Measurements from ENCODE around the gene IL3.
A peak's percentile ranks its signal among the peaks of the same experiment; 100 is the strongest.

Gene IL3

DNA sequence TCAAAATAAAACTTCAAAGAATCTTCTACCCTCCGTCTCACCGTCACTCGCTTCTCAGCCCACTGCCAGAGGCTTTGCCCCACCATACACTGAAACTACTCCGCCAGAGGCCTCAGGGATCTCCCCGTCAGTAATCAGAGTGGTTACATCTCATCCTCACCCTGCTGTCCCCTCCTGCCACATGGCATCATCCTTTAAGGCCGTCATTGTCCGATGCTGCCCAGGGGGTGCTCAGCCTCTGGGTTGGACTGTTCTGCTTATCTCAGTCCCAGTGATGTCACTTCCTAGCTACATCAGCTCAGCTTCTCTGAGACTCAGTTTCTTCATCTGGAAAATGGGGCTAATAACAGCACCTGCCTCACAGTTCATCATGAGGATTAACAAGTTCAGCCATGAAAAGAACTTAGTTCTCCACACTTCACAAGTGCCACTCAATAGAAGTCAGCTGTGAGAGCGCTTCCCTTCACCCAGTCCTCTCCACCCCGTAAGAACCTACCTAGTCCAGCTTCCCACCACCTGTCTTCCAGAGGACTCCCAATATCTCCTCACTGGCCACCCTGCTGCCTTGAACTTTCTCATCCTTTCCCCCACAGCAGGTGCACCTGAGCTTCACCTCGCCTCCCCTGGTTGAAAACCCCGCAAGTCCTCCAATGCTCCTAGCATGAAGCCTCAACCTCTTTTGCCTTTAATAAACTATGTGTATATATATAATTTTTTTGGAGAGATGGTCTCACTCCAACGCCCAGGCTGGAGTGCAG is 2.8 kb upstream of the IL3 start:
- no peak for DNase-seq

DNA sequence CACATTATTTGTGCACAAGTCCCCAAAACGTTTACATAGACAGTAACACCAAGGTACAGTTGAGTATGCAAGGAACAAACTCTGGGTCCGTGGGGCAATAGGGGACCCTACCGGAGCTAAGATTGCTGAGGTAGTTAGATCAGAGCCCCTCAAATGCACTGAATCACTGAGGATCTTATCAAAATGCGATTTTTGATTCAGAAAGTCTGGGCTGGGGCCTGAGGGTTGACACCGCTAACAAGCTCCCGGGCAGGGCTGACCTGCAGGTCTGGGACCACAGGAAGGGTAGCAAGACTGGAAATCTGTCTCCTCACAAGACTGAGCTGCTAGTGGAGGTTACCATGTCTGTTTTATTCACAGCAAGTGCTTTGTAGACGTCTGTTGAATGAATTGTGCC is 1.8 kb upstream of the IL3 start:
- no peak for DNase-seq

DNA sequence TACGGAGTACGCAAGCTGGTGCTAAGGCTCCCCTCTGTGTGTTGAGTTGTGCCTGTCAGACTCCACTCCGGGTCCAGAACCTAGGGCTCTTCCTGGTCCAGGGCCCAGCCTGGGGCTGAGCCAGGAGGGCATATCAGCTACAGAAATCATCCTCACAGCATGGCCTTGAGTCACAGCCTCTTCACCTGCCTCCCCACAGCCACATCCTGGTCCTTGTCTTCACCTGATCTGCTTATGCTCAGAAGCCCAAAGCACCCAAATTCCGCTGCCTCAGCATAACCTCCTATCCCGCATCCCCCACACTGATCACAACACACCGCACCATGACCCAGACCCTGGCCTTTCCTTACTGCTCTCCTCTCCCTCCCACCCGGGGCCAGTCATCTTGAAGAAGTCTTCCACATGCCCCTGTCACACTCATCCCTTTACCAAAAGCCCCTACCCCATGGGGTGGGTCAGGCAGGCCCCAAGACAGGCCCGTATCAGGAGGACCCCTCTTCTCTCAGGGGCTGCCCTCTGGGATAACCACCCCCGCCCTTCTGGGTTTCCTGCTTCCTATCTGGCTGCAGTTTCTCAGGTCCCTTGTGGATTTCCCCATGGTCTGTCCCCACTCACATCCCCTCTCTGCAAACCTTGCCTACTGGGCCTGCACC is 1.3 kb upstream of the IL3 start:
- DNase-seq: no peak

DNA sequence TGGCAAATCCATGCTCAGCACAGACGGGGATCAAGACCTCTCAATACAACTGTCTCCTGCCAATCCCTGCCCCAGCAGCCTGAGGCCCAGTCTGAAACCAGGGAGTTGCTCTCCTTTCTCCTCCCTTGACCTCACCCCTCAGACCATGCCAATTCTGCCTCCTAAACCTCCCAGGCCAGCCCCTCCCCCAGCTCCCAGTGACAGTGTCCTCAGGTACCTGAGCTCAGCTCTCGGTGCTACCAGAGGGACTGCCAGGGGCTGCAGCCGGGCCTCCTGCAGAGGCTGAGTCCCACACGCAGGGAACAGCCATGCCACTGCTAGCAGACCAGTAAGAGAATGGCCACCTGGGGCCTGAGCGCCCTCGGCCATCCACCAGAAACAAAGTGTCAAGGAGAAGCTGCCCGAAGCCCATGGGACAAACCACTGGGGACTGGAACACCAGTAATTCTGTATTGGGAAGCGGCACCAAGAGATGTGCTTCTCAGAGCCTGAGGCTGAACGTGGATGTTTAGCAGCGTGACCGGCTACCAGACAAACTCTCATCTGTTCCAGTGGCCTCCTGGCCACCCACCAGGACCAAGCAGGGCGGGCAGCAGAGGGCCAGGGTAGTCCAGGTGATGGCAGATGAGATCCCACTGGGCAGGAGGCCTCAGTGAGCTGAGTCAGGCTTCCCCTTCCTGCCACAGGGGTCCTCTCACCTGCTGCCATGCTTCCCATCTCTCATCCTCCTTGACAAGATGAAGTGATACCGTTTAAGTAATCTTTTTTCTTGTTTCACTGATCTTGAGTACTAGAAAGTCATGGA is 557 bp upstream of the IL3 start:
- no peak for DNase-seq

DNA sequence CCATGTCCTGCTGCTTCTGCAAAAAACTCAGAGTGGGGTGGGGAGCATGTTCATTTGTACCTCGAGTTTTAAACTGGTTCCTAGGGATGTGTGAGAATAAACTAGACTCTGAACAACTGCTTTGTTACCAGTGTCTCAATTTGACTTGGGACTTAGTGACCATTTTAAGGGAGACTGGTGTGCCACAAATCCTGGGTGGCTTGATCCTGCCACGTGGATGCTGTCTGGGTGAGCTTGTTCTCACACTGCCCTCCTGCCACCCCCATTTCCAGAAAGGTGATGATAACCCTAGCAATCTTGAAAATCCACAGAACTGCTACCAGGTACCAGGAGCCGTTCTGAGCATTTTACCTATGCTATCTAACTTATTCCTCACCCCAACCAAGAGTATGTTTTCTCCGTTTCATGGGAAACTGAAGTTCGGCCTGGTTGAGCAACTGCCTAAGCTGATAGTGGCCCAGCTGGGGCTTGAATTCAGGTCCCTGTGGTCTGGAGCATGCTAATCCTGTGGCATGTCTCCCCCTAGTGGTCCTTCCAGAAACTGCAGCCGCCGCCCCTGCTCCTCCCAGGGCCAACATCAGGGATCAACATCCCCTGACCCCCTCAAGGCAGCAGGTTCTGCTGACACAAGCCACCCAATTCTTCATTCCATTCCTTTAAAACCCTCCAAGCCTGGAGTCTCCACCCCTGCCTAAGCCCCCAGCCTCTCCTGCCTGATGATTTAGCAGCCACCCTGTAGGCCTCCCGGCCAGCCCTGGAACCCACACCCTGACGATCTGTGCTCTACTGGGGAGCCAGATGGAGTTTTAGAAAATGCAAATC is 2.8 kb downstream of the IL3 start:
- DNase-seq: peak; percentile 83

DNA sequence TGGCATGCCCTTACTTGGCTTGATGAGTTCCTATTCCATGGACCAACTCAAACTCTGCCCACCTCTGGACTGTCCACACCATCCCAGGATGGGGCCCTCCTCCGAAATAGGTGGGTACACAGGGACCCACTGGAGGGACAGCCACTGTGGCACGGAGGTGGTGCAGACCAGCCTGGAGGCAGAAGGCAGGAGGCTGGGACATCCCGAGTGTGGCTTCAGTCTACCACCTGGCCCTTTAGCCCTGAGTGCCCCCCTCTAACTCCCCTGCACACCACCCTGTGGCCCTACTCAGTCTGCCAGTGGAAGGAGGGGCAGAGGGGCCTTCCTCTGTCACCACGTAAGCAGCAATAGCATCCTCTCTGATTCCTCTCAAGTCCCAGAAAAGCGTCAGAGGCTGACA is 3.7 kb downstream of the IL3 start:
- no peak for DNase-seq

DNA sequence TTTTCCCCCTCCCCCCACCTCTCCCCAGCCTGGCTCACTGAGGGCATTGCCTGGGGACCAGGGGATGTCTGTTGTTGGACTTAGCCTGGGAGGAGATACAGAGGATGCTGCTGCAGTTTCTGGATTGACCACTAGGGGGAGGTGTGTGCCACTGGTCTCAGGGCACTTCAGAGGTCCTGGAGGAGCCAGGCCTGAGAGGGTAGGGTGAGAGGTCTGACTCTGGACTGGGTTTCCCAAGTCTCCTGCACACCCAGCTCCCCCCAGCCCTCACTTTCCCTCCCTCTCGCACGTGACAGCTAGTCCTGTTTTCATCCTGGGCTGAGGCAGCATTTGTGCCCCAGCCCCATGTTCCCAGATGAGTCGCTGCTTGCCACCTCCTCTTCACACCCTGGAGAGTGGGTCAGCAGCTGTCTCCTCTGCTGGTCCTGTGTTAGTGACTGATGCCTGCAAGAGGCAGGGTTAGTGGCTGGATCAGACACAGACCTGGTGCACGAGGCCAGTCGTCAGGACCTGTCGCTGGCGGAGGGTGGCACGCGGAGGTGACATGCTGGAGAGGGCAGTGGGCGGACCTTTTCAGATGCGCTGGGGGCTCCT is 4.4 kb downstream of the IL3 start:
- peak; percentile 74 for DNase-seq

DNA sequence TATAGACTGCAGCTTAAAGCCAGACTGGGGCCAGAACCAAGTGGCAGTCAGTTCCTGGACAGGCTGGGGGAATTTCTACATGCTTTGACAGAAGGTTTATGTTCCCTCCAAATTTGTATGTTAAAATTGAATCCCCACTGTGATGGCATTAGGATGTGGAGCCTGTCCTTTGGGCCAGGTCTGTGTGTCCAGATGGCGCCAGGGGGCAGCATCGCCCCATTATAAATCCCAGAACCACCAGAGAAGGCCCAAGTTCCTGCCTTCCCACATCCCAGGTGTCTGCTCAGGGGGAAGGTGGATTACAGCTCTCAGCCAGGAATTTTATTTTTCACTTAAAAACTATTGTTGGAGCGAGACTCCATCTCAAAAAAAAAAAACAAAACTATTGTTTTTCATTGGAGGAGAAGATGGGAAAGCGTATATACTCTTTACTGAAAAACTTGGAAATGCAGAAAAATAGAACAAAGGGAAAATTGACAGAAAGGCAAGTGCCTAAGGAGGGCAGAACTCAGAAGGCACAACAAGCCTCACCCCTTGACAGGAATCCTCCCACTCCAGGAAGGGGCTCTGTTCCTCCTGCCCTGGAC is 5.0 kb downstream of the IL3 start:
- no peak for DNase-seq

DNA sequence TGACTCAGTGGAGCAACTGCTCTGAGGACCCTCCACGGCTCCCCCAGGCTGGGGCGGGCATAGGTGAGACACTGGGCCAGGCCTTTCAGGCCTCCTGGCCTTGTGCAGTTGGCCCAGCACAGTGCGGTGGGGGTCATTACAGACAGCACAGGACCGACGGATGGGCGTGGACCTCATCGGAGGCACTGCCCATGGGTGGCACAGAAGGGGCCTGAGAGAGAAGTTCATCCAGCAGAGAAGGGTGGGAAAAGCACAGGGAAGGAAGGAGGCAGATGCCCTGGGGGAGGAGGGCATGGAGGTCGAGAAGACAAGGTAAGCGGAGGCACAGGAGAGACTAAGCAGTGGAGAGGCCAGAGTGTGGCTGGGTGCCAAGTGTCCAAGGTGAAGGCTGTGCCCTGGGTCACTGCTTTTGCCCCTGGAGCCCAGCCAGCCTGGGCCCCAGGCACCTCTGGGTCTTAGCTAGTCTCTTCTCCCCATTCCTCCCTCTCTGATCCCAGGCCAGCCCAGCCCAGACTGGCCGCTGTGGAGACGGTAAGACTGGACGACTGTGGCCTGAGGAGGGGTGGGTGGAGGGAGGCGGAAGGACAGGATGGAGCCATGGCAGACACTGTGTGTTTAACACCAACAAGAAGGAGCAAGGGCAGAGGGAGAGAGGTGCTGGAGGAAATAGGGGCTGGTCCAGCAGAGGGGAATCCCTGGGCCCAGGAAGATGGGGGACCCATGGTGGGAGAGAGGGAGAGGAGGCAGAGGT is 5.7 kb downstream of the IL3 start:
- DNase-seq: no peak

DNA sequence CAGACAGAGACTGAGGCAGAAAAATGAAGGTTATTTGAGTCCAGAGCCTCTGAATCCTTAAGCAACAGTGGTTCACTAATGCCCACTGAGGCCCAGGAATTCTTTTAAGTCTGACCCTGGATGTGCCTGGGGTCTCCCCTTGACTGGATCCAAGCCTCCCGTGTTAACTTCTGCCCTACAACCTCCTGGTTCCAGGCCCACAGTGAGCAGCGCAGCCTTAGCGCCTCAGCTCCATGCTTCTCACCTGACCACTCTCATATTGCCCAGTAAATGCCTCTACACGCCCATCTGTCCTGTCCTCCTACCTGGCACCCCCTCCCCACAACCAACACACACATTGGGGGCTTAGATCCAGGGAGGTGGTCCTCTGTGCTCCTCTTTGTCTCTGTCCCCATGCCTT is 6.4 kb downstream of the IL3 start:
- DNase-seq: no peak

DNA sequence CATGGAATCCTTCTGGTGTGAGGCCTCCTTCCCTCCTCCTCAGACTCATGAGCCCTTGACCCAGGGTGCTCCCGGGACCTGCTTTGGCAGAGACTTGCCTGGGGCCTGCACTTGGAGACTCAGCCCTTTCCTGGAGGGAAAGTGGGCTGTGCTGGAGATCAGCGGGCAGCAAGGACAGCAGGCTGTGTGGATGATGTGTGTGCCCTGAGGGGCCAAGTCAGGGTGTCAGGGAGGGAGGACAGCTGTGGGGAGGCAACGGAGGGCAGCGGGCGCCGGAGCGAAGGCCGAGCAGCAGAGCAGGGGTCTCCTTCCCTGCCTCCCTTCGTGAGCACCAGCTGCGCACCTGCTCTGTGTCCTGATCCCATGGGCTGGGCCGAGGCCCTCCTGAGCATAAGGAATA is 7.0 kb downstream of the IL3 start:
- DNase-seq: no peak

DNA sequence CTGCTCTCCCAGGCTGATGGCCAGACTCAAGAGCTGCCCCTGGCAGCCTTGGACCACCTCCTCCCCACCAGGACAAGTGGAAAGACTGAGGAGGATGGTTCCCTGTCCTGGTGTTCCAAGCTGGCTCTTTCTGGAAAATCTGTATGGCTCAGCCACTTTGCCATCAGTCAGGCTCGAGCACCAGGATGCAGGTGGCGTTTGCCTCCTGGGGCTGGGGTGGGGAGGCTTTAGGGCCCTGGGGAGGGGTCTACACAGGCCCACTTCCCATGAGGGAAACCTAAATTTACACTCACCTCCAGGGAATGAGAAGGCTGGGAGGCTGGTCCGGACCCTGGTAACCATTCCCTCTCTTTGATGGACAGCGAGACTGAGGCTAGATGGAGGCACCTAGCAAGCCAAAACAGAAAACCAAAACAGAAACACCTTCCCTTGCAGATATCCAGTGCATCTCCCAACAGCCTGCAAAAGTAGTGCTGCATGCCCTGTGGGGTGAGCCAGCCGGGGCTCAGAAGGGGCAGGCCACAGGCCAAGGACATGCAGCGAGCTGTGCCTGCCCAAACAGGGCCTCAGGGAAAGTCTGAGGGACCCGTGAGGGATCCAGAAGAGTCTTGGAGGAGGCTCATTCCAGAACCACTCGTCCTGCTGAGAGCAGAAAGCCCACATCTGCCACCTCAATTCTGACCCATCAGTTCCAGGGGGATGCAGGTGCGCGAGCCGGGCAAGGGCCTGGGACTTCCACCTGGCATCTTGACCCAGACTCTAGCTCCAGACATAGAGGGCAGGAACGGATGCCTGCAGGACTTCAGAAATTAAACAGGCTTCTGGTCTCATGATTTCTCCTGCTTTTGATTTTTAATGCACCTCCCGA is 7.7 kb downstream of the IL3 start:
- no peak for DNase-seq

DNA sequence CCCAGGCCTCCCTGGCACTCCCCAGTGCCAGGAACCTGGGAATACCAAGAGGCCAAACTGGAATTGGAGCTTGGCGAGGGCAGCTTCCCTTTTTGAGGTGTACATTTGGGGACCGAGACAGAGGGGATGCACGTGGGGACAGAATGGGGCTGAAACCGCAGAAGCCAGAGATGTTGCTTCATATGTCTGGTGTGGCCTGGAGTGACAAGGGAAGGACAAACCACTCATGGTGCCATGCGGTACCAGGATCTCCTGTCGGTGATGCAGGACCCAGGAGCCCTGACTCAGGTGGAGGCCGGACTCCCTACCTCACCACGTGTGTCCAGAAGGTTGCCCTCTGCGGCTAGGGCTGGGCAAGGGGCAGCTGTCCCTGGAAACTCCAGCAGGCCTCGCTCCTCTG is 9.1 kb downstream of the IL3 start:
- DNase-seq: no peak

DNA sequence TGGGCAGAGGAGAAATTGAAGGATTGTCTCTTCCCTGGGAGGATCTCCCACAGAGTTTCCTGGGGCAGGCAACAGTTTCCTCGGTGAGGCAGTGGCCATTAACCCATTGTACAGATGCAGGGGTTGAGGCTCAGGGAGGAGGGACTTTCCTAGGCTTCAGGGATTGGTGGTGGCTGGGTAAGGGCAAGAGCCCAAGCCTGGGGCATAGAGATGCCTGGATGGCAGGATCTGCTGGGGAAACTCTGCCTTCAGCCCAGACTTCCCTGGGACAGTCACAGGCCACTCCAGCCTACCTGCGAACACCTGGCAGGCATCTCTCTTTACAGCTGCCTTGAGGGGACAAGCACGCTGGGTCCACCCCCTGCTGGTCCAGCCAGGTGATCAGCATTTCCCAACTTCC is 9.5 kb downstream of the IL3 start:
- DNase-seq: no peak

DNA sequence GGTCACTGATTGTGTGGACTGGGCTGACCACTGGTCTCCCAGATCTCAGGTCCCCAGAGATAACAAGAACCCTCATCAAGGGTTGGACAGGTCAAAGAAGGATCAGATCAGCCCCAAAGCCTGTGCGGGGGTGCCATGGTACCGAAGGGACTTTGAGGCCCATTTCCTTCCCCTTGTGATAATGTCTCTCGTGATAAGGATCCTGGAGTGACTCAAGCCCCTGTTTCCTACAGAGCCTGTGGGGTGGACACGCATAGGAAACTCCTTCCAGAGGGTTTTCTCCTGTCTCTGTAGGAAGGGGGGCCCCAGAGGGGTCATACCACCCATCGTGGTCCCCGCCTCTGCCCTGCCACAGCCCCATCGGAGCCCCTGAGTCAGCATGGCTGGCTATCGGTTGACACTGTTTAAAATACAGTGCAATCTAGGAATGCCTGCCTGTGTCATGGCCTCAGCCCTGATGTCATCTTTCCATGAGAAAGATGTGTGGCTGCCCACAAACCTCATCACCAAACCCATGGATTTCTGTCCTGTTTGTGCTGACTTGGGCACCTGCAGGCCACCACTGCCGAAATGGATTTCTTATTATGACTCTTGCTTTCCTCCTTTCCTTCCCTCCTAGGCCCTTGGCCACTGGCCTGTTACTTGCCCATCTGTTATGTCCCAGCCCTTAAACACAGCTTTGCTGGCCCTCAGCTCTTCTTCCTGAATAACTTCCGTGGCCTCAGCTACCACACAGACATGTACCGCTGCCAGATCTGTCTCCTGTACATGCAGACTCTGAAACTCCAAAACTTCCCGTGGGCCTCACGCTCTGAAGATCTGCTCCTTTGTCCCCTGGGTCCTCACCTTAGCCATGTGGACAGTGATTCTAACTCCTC is 10.2 kb downstream of the IL3 start:
- no peak for DNase-seq

DNA sequence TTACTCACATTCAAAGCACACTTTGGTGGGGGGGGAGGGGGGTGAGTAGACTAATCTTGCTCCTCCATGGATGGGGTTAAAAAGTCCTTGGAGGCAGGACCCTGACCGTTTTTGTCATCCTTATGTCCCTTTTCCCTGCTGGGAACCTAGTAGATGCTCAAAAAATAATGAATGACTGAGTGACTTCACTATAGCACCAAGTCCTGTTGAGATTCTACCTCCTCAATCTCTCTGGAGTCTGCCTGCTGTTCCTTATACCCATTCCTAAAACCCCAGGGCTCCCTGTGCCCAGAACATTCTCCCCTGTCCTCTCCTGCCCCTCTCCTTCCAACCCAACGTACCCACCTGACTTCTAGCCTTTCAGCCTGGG is 10.9 kb downstream of the IL3 start:
- no peak for DNase-seq

DNA sequence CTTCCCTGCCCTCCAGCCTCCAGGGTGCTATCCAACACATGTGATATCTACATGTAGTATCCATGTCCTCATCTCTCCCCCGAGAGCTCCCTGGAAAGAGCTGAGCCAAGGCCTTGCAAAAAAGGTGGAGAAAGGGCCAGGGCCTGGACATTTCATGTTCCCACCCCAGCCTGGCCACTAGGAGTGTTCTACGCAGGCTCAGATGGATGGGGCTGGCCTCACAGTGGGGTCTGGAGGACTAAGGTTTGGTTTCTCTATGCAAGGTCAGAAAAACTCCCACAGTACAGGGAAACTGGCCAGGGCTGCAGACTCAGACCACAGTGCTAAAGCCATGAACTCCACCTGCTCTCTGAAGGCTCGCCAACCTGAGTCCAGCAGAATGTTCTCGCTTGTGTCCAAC is 11.6 kb downstream of the IL3 start:
- no peak for DNase-seq

DNA sequence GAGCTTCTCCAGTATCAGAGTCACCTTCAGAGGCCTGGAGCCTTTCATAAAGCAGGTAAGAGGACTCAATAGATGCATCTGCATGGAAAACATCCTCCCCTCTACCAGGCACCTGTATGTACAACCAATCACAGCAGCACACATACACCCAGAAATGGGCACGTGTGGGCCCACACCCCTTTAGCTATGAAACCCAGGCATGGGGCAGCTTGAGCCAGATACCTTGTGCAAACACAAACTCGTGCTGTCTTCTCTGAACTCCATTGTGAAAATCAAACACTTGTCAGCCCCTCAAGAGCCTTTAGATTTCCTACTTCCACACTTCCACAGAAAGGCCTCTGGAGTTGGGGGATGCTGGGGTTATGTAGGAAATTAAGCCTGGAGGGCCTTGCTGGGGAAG is 12.1 kb downstream of the IL3 start:
- DNase-seq: no peak

DNA sequence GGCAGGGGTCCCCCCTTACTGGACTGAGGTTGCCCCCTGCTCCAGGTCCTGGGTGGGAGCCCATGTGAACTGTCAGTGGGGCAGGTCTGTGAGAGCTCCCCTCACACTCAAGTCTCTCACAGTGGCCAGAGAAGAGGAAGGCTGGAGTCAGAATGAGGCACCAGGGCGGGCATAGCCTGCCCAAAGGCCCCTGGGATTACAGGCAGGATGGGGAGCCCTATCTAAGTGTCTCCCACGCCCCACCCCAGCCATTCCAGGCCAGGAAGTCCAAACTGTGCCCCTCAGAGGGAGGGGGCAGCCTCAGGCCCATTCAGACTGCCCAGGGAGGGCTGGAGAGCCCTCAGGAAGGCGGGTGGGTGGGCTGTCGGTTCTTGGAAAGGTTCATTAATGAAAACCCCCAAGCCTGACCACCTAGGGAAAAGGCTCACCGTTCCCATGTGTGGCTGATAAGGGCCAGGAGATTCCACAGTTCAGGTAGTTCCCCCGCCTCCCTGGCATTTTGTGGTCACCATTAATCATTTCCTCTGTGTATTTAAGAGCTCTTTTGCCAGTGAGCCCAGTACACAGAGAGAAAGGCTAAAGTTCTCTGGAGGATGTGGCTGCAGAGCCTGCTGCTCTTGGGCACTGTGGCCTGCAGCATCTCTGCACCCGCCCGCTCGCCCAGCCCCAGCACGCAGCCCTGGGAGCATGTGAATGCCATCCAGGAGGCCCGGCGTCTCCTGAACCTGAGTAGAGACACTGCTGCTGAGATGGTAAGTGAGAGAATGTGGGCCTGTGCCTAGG is 13.0 kb downstream of the IL3 start, which contains the start of gene CSF2:
TSS of gene CSF2 (plus strand) at position 559 of the 783 bp plus-strand sequence. CDS start at position 594, 35 bp downstream.
- DNase-seq: no peak

Measured in activated T-cell treated with anti-CD3 and anti-CD28 coated beads for 4 hours (primary cell).